ENCODE measurements around the gene GDF10.

DNA sequence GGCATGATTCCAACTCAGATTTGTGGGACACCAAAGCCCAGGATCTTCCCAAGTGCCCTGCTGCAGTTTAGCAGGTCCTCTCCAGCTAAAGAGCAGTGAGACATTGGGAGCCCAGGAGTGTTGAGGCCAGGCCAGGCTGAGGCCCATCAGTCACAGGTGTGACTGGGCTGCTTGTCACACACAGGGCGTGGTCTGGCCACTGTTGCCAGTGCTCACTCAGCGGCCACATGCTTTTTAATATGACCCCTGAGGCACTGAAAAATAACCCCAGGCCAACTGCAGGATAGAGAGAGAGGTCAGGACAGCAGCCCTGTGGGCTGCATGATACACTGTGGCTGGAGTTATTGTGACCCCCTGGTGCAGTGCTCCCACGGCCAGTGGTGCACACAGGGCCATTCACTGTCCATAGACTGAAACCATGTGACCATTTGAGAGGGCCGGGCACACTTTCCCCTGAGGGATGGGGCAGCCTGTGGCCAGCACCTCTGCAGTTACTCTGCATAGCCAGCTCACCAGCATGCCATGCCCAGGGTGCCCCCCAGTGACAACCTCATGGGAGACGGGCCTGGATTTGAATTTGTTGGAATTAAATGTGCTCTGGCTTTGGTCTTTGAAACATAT lies 26.4 kb downstream of the GDF10 start:
- TF ChIP-seq CTCF (IDR thresholded peaks at IDR 0.05), result no peak
- TF ChIP-seq POLR2A (IDR thresholded peaks at IDR 0.05), result no peak
